Measurements from ENCODE around the gene USP40. TPM values are rescaled to one million over a fixed set of nuclear protein-coding genes. Genes with fewer than 3 reads are reported as not detected.

The USP40 gene
- total RNA-seq, 1 experiment from 2014 or later: 10.3 TPM

- TF ChIP-seq ZNF263 (CRISPR knock-in tag; IDR thresholded peaks at IDR 0.05; ENCODE audit: low read depth) (no peak), CBFB (CRISPR knock-in tag; IDR thresholded peaks at IDR 0.05; ENCODE audit: low read depth) (no peak), ESRRA (CRISPR knock-in tag; IDR thresholded peaks at IDR 0.05; ENCODE audit: borderline replicate concordance) (no peak)
Observed at GRCh38 chr2:233458826-233459225, 107.8 kb downstream of the USP40 start (continued).

GRCh38 chr2:233458031-233458610, 108.5 kb downstream of the USP40 start:
- Mint-ChIP-seq H3K9me3 (no peaks in the 10 kb centered on the region), H3K36me3 (peaks cover 33% of the 10 kb centered on the region)
- CTCF ChIA-PET: interaction anchor here (1.5 to 1.6 kb wide), 2 partner anchors 9 to 15 kb away, joined by 4 to 8 read pairs; no protein-coding TSS in a partner anchor

GRCh38 chr2:233457356-233457755, 109.2 kb downstream of the USP40 start:
- Mint-ChIP-seq H3K27me3 (ENCODE audit: low read depth) (no peaks in the 10 kb centered on the region), H3K4me1 (no peaks in the 10 kb centered on the region), H3K27ac (peak overlapping the region; percentile 50; the same call in 1 of the 2 replicates), H3K4me3 (no peak overlapping the region), H3K36me3 (peaks cover 34% of the 10 kb centered on the region), H3K9me3 (no peaks in the 10 kb centered on the region)
- CTCF ChIA-PET: interaction anchor here (0.8 to 1.6 kb wide), 3 partner anchors 9 to 109 kb away, joined by 3 to 6 read pairs (median 4); partner anchors contain the start of gene USP40
- TF ChIP-seq HMGXB4 (CRISPR knock-in tag; IDR thresholded peaks at IDR 0.05): no peak
- ATAC-seq (no peak), DNase-seq (ENCODE audit: low spot score) (no peak)
- POLR2A ChIA-PET: no interaction called here

More at GRCh38 chr2:233458031-233458610, 108.5 kb downstream of the USP40 start:
- no peak overlapping the region for H3K4me3 Mint-ChIP-seq
- ATAC-seq: no peak
- no peaks in the 10 kb centered on the region for H3K4me1 Mint-ChIP-seq
- H3K27me3 Mint-ChIP-seq (ENCODE audit: low read depth): no peaks in the 10 kb centered on the region
- no peak for DNase-seq (ENCODE audit: low spot score)
- POLR2A ChIA-PET: no interaction called here
- no peak overlapping the region for H3K27ac Mint-ChIP-seq
- TF ChIP-seq ELF4 (CRISPR knock-in tag; IDR thresholded peaks at IDR 0.05; ENCODE audit: low read depth) (no peak), MAX (CRISPR knock-in tag; IDR thresholded peaks at IDR 0.05) (no peak), GRHL2 (CRISPR knock-in tag; IDR thresholded peaks at IDR 0.05; ENCODE audit: insufficient replicate concordance, severe bottlenecking) (no peak), ZBTB43 (CRISPR knock-in tag; IDR thresholded peaks at IDR 0.05) (no peak)

- no peaks in the 10 kb centered on the region for H3K9me3 Mint-ChIP-seq
- TF ChIP-seq ZNF423 (CRISPR knock-in tag; IDR thresholded peaks at IDR 0.05) (no peak), MXD4 (CRISPR knock-in tag; IDR thresholded peaks at IDR 0.05; ENCODE audit: borderline replicate concordance) (no peak), FOXJ3 (CRISPR knock-in tag; IDR thresholded peaks at IDR 0.05; ENCODE audit: borderline replicate concordance) (no peak), NFATC4 (CRISPR knock-in tag; IDR thresholded peaks at IDR 0.05) (no peak), ATF3 (CRISPR knock-in tag; conservative IDR thresholded peaks at IDR 0.05) (no peak)
- no peak overlapping the region for H3K4me3 Mint-ChIP-seq
- no peaks in the 10 kb centered on the region for H3K4me1 Mint-ChIP-seq
- peak; percentile 74 for ATAC-seq
- no peaks in the 10 kb centered on the region for H3K27me3 Mint-ChIP-seq (ENCODE audit: low read depth)
- CTCF ChIA-PET: interaction anchor here (0.8 to 1.6 kb wide), 4 partner anchors 8 to 376 kb away, joined by 3 to 6 read pairs (median 4); partner anchors contain the start of gene USP40
- no peak for DNase-seq (ENCODE audit: low spot score)
- POLR2A ChIA-PET: no interaction called here
- peaks cover 34% of the 10 kb centered on the region for H3K36me3 Mint-ChIP-seq
- 0 out of 2 replicates have a peak overlapping the region, but pooled peaks have one; percentile 11 for H3K27ac Mint-ChIP-seq
Observed at GRCh38 chr2:233456934-233457333, 109.6 kb downstream of the USP40 start.

- no peak overlapping the region; the same call in 1 of the 2 replicates for H3K27ac Mint-ChIP-seq
- no peaks in the 10 kb centered on the region for H3K9me3 Mint-ChIP-seq
- peaks cover 34% of the 10 kb centered on the region for H3K36me3 Mint-ChIP-seq
- H3K27me3 Mint-ChIP-seq (ENCODE audit: low read depth): no peaks in the 10 kb centered on the region
- no peak for ATAC-seq
- no peaks in the 10 kb centered on the region for H3K4me1 Mint-ChIP-seq
- no peak overlapping the region for H3K4me3 Mint-ChIP-seq
- no peak for DNase-seq (ENCODE audit: low spot score)
- CTCF ChIA-PET: interaction anchor here (0.5 to 1.2 kb wide), 3 partner anchors 117 to 377 kb away, joined by 3 to 4 read pairs (median 4); no protein-coding TSS in a partner anchor
- POLR2A ChIA-PET: no interaction called here
- no peak for TF ChIP-seq ZNF121 (CRISPR knock-in tag; IDR thresholded peaks at IDR 0.05)
- TF ChIP-seq IRF2 (CRISPR knock-in tag; IDR thresholded peaks at IDR 0.05; ENCODE audit: borderline replicate concordance, low read depth): no peak
- no peak for TF ChIP-seq ZMAT4 (CRISPR knock-in tag; IDR thresholded peaks at IDR 0.05)
- TF ChIP-seq ZBTB21 (CRISPR knock-in tag; IDR thresholded peaks at IDR 0.05; ENCODE audit: borderline replicate concordance): no peak
- TF ChIP-seq PRDM15 (CRISPR knock-in tag; IDR thresholded peaks at IDR 0.05): no peak
Observed at GRCh38 chr2:233456111-233456510, 110.5 kb downstream of the USP40 start.
